HepG2 (cell line): ENCODE results near the gene ZNF618. TPM values are rescaled to one million over a fixed set of nuclear protein-coding genes. Genes with fewer than 3 reads are reported as not detected.
A peak's percentile ranks its signal among the peaks of the same experiment; 100 is the strongest.

Experiments used
- AFF4 ChIP-seq: sonication (generic); formaldehyde crosslinking; IDR thresholded peaks from 2 replicates; pipeline ENCODE4 v1.4.0; 2020; ENCODE audit warnings: missing genetic modification reagents
- CERS6 ChIP-seq: sonication (generic); formaldehyde crosslinking; IDR thresholded peaks from 2 replicates; pipeline ENCODE4 v1.5.0; 2020; ENCODE audit warnings: missing genetic modification reagents
- HNRNPH1 ChIP-seq: fragments of 200-400 bp; formaldehyde crosslinking; optimal IDR thresholded peaks from 2 replicates; pipeline ENCODE3; 2017; ENCODE audit warnings: mild to moderate bottlenecking, low read depth, low read length
- IRF2 ChIP-seq: IDR thresholded peaks from 2 replicates; pipeline ENCODE4 v1.6.1; 2018; ENCODE audit warnings: missing genetic modification reagents, missing compliant biosample characterization
- KDM6A ChIP-seq: IDR thresholded peaks from 2 replicates; pipeline ENCODE4 v1.6.1; 2016; ENCODE audit warnings: low read depth
- NBN ChIP-seq: fragments of 450-650 bp; conservative IDR thresholded peaks from 2 replicates; pipeline ENCODE4 v1.6.1; 2017
- SNAPC5 ChIP-seq: sonication (generic); formaldehyde crosslinking; IDR thresholded peaks from 2 replicates; pipeline ENCODE4 v1.8.1; 2023; ENCODE audit warnings: mild to moderate bottlenecking, missing genetic modification reagents, borderline replicate concordance
- THRA ChIP-seq: sonication (generic); formaldehyde crosslinking; IDR thresholded peaks from 2 replicates; pipeline ENCODE4 v1.4.0; 2020; ENCODE audit warnings: missing genetic modification reagents, borderline replicate concordance
- ZBTB8A ChIP-seq: sonication (generic); formaldehyde crosslinking; IDR thresholded peaks from 2 replicates; pipeline ENCODE4 v1.4.0; 2020; ENCODE audit warnings: mild to moderate bottlenecking, low read depth, missing genetic modification reagents, borderline replicate concordance
- ZNF790 ChIP-seq: sonication (generic); formaldehyde crosslinking; IDR thresholded peaks from 2 replicates; pipeline ENCODE4 v1.8.0; 2022; ENCODE audit warnings: missing genetic modification reagents, mild to moderate bottlenecking, borderline replicate concordance
- polyA plus RNA-seq, 8 experiments: library from polyadenylated mRNA; depleted of rRNA in 3 of 8; stranded (reverse) in 7 of 8; unstranded in 1 of 8; fragments of >200 nt; fragmentation: Illumina TruSeq in 4 of 8; extraction: Trizol in 4 of 8; gene quantifications; 2 replicates each; pipeline versions ENCODE4 v1.2.1 to v1.2.3, GENCODE V29; 2011 to 2016; ENCODE audit warnings: low read depth in 4 of 8, missing spikeins in 1 of 8, mixed read lengths in 1 of 8; ENCODE audit not compliant: insufficient read depth in 1 of 8
- total RNA-seq, 5 experiments: library from RNA; depleted of rRNA; stranded (reverse); fragments of >200 nt; fragmentation: Illumina TruSeq; extraction: Trizol; gene quantifications; 2 replicates each; pipeline ENCODE4 v1.2.3, GENCODE V29; 2016; ENCODE audit warnings: low read depth in 1 of 5
- TF ChIP-seq, protein P1 (sequence below), 2 experiments: fragments of 450-650 bp in 1 of 2; sonication (generic) in 1 of 2; formaldehyde crosslinking in 1 of 2; IDR thresholded peaks; 2 replicates each; pipeline versions ENCODE4 v1.6.1 to v1.8.0; 2016 to 2022; ENCODE audit warnings: antibody characterized with exemption in 1 of 2, mild to moderate bottlenecking in 1 of 2, missing genetic modification reagents in 1 of 2

ZNF618 gene
- total and polyA plus RNA-seq, 2 of the 13 experiments (the other 11 are each of a cell fraction or from before 2014, with no cell fraction given), result 0.07 TPM

GRCh38 chr9:114061830-114062474 is 185.8 kb downstream of the ZNF618 start (continued):
- TF ChIP-seq, protein P1, sequence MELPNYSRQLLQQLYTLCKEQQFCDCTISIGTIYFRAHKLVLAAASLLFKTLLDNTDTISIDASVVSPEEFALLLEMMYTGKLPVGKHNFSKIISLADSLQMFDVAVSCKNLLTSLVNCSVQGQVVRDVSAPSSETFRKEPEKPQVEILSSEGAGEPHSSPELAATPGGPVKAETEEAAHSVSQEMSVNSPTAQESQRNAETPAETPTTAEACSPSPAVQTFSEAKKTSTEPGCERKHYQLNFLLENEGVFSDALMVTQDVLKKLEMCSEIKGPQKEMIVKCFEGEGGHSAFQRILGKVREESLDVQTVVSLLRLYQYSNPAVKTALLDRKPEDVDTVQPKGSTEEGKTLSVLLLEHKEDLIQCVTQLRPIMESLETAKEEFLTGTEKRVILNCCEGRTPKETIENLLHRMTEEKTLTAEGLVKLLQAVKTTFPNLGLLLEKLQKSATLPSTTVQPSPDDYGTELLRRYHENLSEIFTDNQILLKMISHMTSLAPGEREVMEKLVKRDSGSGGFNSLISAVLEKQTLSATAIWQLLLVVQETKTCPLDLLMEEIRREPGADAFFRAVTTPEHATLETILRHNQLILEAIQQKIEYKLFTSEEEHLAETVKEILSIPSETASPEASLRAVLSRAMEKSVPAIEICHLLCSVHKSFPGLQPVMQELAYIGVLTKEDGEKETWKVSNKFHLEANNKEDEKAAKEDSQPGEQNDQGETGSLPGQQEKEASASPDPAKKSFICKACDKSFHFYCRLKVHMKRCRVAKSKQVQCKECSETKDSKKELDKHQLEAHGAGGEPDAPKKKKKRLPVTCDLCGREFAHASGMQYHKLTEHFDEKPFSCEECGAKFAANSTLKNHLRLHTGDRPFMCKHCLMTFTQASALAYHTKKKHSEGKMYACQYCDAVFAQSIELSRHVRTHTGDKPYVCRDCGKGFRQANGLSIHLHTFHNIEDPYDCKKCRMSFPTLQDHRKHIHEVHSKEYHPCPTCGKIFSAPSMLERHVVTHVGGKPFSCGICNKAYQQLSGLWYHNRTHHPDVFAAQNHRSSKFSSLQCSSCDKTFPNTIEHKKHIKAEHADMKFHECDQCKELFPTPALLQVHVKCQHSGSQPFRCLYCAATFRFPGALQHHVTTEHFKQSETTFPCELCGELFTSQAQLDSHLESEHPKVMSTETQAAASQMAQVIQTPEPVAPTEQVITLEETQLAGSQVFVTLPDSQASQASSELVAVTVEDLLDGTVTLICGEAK (IDR thresholded peaks at IDR 0.05), result no peak
- TF ChIP-seq, protein P1 (CRISPR knock-in tag; IDR thresholded peaks at IDR 0.05), result no peak
- TF ChIP-seq HNRNPH1 (no peak), ZNF790 (no peak), AFF4 (no peak), CERS6 (CRISPR knock-in tag) (no peak), KDM6A (CRISPR knock-in tag) (no peak), NBN (no peak), ZBTB8A (CRISPR knock-in tag) (no peak), IRF2 (0 out of 2 replicates have a peak, but pooled peaks have one; percentile 43), SNAPC5 (CRISPR knock-in tag) (no peak), THRA (CRISPR knock-in tag) (peak; percentile 30; the same call in 1 of the 2 replicates)
